Glutamatergic neuron (in vitro differentiated cells): Measurements from ENCODE around the gene CES1. TPM values are rescaled to one million over a fixed set of nuclear protein-coding genes. Genes with fewer than 3 reads are reported as not detected.
"Not testable (repeated sequence)": the region's sequence is repeated elsewhere in the genome, so short reads cannot be mapped to it uniquely, and the experiment has no call there.

ENCODE experiments used
- DNase-seq: peaks from one replicate; pipeline ENCODE4 v3.0.0; 2022
- H3K27ac Mint-ChIP-seq: one replicate; pipeline ENCODE4 v1.8.0; 2020; ENCODE audit warnings: mild to moderate bottlenecking, mixed read lengths, inconsistent platforms; ENCODE audit not compliant: unreplicated experiment
- H3K27me3 Mint-ChIP-seq: one replicate; pipeline ENCODE4 v1.8.0; 2020; ENCODE audit warnings: mild to moderate bottlenecking, moderate library complexity, mixed read lengths, inconsistent platforms; ENCODE audit not compliant: unreplicated experiment
- H3K36me3 Mint-ChIP-seq: one replicate; pipeline ENCODE4 v1.8.0; 2020; ENCODE audit warnings: mild to moderate bottlenecking, mixed read lengths, inconsistent platforms; ENCODE audit not compliant: unreplicated experiment
- H3K4me1 Mint-ChIP-seq: one replicate; pipeline ENCODE4 v1.8.0; 2020; ENCODE audit warnings: mild to moderate bottlenecking, low read depth, mixed read lengths, inconsistent platforms; ENCODE audit not compliant: unreplicated experiment
- H3K4me3 Mint-ChIP-seq: one replicate; pipeline ENCODE4 v1.8.0; 2020; ENCODE audit warnings: mild to moderate bottlenecking, mixed read lengths, inconsistent platforms; ENCODE audit not compliant: unreplicated experiment
- H3K9me3 Mint-ChIP-seq: one replicate; pipeline ENCODE4 v1.8.0; 2020; ENCODE audit warnings: mild to moderate bottlenecking, moderate library complexity, mixed read lengths, inconsistent platforms; ENCODE audit not compliant: unreplicated experiment
- CTCF ChIP-seq: fragments of 200-600 bp; sonication (generic); IDR thresholded peaks from one replicate; pipeline ENCODE4 v1.5.0; 2021; ENCODE audit not compliant: partially characterized antibody, unreplicated experiment
- total RNA-seq: library from RNA; stranded (reverse); fragmentation: NEBNext Ultra II Directional; extraction: Animal tissue kit (Norgen Biotek cat#: 25700); gene quantifications from one replicate; pipeline ENCODE4 v1.2.1, GENCODE V29; 2021; ENCODE audit not compliant: unreplicated experiment

CES1 gene
- total RNA-seq, 1 donor from 2014 or later = not detected

GRCh38 chr16:55871411-55872038 lies 38.6 kb upstream of the CES1 start:
- peaks cover 2% of the 10 kb centered on the region for H3K9me3 Mint-ChIP-seq

GRCh38 chr16:55868980-55869379 lies 36.1 kb upstream of the CES1 start:
- H3K27me3 Mint-ChIP-seq = no peaks in the 10 kb centered on the region
- H3K9me3 Mint-ChIP-seq = peaks cover 2% of the 10 kb centered on the region
- no peak overlapping the region for H3K4me3 Mint-ChIP-seq
- no peak for DNase-seq
- H3K4me1 Mint-ChIP-seq = no peaks in the 10 kb centered on the region
- TF ChIP-seq CTCF = no peak
- no peak overlapping the region for H3K27ac Mint-ChIP-seq
- no peaks in the 10 kb centered on the region for H3K36me3 Mint-ChIP-seq

More at GRCh38 chr16:55871411-55872038, 38.6 kb upstream of the CES1 start:
- H3K27ac Mint-ChIP-seq = no peak overlapping the region
- no peak for TF ChIP-seq CTCF
- no peaks in the 10 kb centered on the region for H3K36me3 Mint-ChIP-seq
- no peaks in the 10 kb centered on the region for H3K27me3 Mint-ChIP-seq
- H3K4me1 Mint-ChIP-seq = no peaks in the 10 kb centered on the region
- H3K4me3 Mint-ChIP-seq = no peak overlapping the region
- no peak for DNase-seq

- Mint-ChIP-seq H3K36me3 (no peaks in the 10 kb centered on the region), H3K4me1 (no peaks in the 10 kb centered on the region)
Measured at GRCh38 chr16:55868137-55868536, 35.2 kb upstream of the CES1 start.

DNA sequence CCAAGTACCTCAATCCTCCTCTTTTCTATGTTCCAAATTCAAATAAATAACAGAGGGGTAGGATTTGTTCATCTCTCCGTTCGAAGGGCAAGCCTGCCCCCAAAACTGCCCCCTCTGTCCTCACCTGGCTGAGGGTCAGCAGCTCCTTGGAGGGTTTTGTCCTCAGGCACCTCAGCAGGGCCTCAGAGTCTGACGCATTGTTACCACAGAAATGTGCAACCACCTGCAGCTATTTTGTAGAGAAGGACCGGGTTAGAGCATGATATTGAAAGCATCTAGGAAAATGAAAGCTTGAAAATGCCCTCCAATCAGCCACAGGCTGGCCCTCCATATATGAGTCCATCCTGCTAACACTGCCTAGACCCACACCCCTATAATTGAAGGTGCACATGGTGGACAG lies 28.4 kb upstream of the CES1 start:
- no peak for TF ChIP-seq CTCF
- no peak for DNase-seq
- Mint-ChIP-seq H3K9me3 (peaks cover 2% of the 10 kb centered on the region), H3K27me3 (no peaks in the 10 kb centered on the region), H3K4me3 (no peak overlapping the region), H3K4me1 (no peaks in the 10 kb centered on the region), H3K36me3 (no peaks in the 10 kb centered on the region), H3K27ac (no peak overlapping the region)

More at GRCh38 chr16:55868137-55868536, 35.2 kb upstream of the CES1 start:
- H3K27ac Mint-ChIP-seq = no peak overlapping the region
- TF ChIP-seq CTCF = no peak
- H3K4me3 Mint-ChIP-seq = no peak overlapping the region
- peaks cover 2% of the 10 kb centered on the region for H3K9me3 Mint-ChIP-seq
- H3K27me3 Mint-ChIP-seq = no peaks in the 10 kb centered on the region
- no peak for DNase-seq

- H3K36me3 Mint-ChIP-seq, H3K9me3 Mint-ChIP-seq, H3K27ac Mint-ChIP-seq, H3K4me3 Mint-ChIP-seq, DNase-seq, H3K4me1 Mint-ChIP-seq, H3K27me3 Mint-ChIP-seq: not testable (repeated sequence)
Measured at GRCh38 chr16:55857650-55858049, 24.8 kb upstream of the CES1 start.
